DND-41 (cell line): ENCODE data around the gene UBE2QL1.

Experiments used
- ATAC-seq: fragments of 200-7000 bp; cut with Tn5 transposase; 3 replicates; pipeline ENCODE4 v1.9.1; 2021; ENCODE audit warnings: low read depth; ENCODE audit not compliant: insufficient read depth
- DNase-seq: peaks from one replicate; pipeline ENCODE4 v3.0.0-alpha.2; 2020
- H2AFZ ChIP-seq: 2 replicates; pipeline ENCODE4 v1.6.0; 2012; ENCODE audit warnings: low read depth, low read length
- H3K27ac ChIP-seq: 2 replicates; pipeline ENCODE4 v1.5.1; 2012; ENCODE audit warnings: low read length, inconsistent platforms
- H3K27me3 ChIP-seq: fragments of 200-600 bp; sonication (generic); 2 replicates; pipeline ENCODE4 v1.6.0; 2012; ENCODE audit warnings: low read length, mild to moderate bottlenecking, inconsistent platforms; ENCODE audit not compliant: insufficient read depth, poor library complexity
- H3K36me3 ChIP-seq: 2 replicates; pipeline ENCODE4 v1.5.1; 2012; ENCODE audit warnings: low read length, inconsistent platforms; ENCODE audit not compliant: insufficient read depth
- H3K4me1 ChIP-seq: 2 replicates; pipeline ENCODE4 v1.5.1; 2012; ENCODE audit warnings: mild to moderate bottlenecking, low read length; ENCODE audit not compliant: insufficient read depth
- H3K4me2 ChIP-seq: 2 replicates; pipeline ENCODE4 v1.6.0; 2012; ENCODE audit warnings: mild to moderate bottlenecking, moderate library complexity, low read length, inconsistent platforms; ENCODE audit not compliant: insufficient read depth
- H3K4me3 ChIP-seq, 2 experiments: fragments of 200-600 bp in 1 of 2; shearing (Covaris generic) in 1 of 2; 2 replicates each; pipeline ENCODE4 v1.5.1; 2012 to 2016; ENCODE audit warnings: inconsistent platforms in 2 of 2, low read length in 2 of 2, mild to moderate bottlenecking in 2 of 2, low read depth in 1 of 2, moderate library complexity in 1 of 2
- H3K79me2 ChIP-seq: 2 replicates; pipeline ENCODE4 v1.6.0; 2012; ENCODE audit warnings: low read length, inconsistent platforms; ENCODE audit not compliant: insufficient read depth
- H3K9ac ChIP-seq: 2 replicates; pipeline ENCODE4 v1.6.0; 2012; ENCODE audit warnings: low read depth, mild to moderate bottlenecking, inconsistent platforms, low read length, moderate library complexity
- H3K9me3 ChIP-seq: 2 replicates; pipeline ENCODE4 v1.5.1; 2012; ENCODE audit warnings: low read length, moderate library complexity, mild to moderate bottlenecking, inconsistent platforms; ENCODE audit not compliant: insufficient read depth, severe bottlenecking
- H4K20me1 ChIP-seq: 2 replicates; pipeline ENCODE4 v1.6.0; 2012; ENCODE audit warnings: low read length; ENCODE audit not compliant: insufficient read depth
- EZH2 ChIP-seq: IDR thresholded peaks from 3 replicates; pipeline ENCODE4 v1.6.1; 2012; ENCODE audit warnings: borderline replicate concordance, low read depth, mild to moderate bottlenecking, moderate library complexity, low read length, inconsistent platforms; ENCODE audit not compliant: severe bottlenecking
- TF ChIP-seq, protein P1 (sequence below): IDR thresholded peaks from 2 replicates; pipeline ENCODE4 v1.5.1; 2012; ENCODE audit warnings: borderline replicate concordance, low read length, moderate library complexity, mild to moderate bottlenecking; ENCODE audit not compliant: poor library complexity, severe bottlenecking; ENCODE audit errors: extremely low read depth

UBE2QL1 gene

DNA sequence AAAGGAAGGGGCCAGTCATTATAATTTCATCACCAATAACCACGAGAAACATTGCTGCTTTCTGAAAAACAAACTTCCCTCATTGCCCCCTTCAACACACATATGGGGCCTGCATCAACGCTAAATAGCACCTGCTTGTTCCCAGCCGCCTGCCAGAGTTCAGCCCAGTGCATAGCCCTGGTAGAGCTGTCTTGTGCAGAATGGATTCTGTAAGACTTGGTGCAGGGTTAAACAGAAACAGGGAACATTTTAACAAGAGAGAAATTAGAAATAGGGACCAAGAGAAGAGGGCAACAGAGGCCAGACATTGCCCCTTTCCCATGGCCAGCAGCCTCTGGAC lies 56.7 kb downstream of the UBE2QL1 start:
- Histone ChIP-seq H3K9ac (no peak overlapping the region), H3K36me3 (no peaks in the 10 kb centered on the region), H3K9me3 (peaks cover 5% of the 10 kb centered on the region), H3K4me3 (no peak overlapping the region), H3K27me3 (no peaks in the 10 kb centered on the region), H3K79me2 (no peaks in the 10 kb centered on the region), H3K4me1 (no peaks in the 10 kb centered on the region), H4K20me1 (no peaks in the 10 kb centered on the region), H3K4me2 (no peak overlapping the region), H3K27ac (no peak overlapping the region), H2AFZ (no peak overlapping the region)
- no peak for ATAC-seq
- TF ChIP-seq, protein P1, sequence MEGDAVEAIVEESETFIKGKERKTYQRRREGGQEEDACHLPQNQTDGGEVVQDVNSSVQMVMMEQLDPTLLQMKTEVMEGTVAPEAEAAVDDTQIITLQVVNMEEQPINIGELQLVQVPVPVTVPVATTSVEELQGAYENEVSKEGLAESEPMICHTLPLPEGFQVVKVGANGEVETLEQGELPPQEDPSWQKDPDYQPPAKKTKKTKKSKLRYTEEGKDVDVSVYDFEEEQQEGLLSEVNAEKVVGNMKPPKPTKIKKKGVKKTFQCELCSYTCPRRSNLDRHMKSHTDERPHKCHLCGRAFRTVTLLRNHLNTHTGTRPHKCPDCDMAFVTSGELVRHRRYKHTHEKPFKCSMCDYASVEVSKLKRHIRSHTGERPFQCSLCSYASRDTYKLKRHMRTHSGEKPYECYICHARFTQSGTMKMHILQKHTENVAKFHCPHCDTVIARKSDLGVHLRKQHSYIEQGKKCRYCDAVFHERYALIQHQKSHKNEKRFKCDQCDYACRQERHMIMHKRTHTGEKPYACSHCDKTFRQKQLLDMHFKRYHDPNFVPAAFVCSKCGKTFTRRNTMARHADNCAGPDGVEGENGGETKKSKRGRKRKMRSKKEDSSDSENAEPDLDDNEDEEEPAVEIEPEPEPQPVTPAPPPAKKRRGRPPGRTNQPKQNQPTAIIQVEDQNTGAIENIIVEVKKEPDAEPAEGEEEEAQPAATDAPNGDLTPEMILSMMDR: no peak
- no peak for TF ChIP-seq EZH2
- DNase-seq: no peak

DNA sequence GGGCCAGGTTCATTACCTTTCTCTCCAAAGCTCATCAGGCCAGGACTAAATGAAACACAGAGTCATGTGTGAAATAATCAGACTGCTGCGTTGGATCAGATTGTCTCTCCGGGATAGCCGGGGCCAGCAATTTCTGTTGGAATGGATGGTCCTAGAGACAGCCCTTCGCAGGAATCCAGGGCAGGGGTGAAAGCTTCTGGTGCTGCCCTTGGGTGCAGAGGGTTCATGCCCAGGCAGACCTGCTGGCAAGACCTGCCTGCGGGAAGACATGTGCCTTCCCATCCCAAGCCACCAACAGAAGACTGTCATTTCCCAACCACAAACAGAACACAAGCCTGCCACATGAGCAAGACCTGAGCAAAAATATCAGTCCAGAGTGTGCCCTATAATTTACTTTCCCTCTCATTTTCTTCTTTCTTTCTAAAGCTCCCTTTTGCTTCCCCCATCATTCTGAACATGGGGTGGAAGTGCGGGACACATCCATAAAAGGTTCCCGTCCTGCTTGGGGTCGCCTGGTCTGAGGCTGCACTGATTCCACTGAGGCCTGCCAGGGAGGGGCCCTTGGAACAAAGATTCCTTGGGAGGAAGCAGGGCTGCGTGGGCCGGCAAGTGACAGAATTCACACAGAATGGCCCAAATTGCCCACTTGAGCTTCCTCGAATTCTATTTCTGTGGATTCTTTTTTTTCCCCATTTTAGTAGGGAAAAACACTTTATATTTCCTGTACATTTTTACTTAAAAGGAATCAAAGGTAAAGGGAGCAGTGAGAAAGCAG lies 57.3 kb downstream of the UBE2QL1 start:
- Histone ChIP-seq H3K36me3 (no peaks in the 10 kb centered on the region), H3K4me3 (no peak overlapping the region), H3K9me3 (peaks cover 5% of the 10 kb centered on the region), H3K79me2 (no peaks in the 10 kb centered on the region), H3K9ac (no peak overlapping the region), H3K27me3 (no peaks in the 10 kb centered on the region), H2AFZ (no peak overlapping the region), H3K4me1 (no peaks in the 10 kb centered on the region), H3K4me2 (no peak overlapping the region), H3K27ac (no peak overlapping the region), H4K20me1 (no peaks in the 10 kb centered on the region)
- no peak for ATAC-seq
- no peak for DNase-seq
- TF ChIP-seq, protein P1: no peak
- no peak for TF ChIP-seq EZH2

DNA sequence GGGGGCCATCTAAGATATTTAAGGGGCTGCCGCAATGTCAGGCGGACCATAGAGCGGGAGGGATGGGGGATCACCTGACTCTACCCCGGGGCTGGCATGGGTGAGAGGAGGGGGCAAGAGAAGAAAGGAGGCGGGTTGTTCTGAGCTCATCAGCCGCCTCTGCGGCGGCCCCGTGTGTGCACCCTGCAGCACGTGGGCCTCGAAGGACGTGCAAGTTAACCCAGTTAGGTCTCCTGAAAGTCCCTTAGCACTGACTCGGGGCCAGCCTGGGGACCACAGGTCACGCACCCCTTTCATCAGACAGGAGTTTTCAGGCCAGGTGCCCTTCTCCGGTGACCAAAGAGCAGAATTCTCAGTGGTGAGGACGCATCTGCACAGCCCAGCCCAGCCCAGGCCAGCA lies 58.0 kb downstream of the UBE2QL1 start:
- no peaks in the 10 kb centered on the region for H4K20me1 ChIP-seq
- no peak overlapping the region for H2AFZ ChIP-seq
- H3K4me1 ChIP-seq: no peaks in the 10 kb centered on the region
- no peaks in the 10 kb centered on the region for H3K36me3 ChIP-seq
- no peak for ATAC-seq
- DNase-seq: no peak
- H3K27me3 ChIP-seq: no peaks in the 10 kb centered on the region
- H3K27ac ChIP-seq: no peak overlapping the region
- H3K4me2 ChIP-seq: no peak overlapping the region
- no peaks in the 10 kb centered on the region for H3K79me2 ChIP-seq
- peaks cover 5% of the 10 kb centered on the region for H3K9me3 ChIP-seq
- H3K9ac ChIP-seq: no peak overlapping the region
- H3K4me3 ChIP-seq: no peak overlapping the region
- TF ChIP-seq, protein P1: no peak
- no peak for TF ChIP-seq EZH2

DNA sequence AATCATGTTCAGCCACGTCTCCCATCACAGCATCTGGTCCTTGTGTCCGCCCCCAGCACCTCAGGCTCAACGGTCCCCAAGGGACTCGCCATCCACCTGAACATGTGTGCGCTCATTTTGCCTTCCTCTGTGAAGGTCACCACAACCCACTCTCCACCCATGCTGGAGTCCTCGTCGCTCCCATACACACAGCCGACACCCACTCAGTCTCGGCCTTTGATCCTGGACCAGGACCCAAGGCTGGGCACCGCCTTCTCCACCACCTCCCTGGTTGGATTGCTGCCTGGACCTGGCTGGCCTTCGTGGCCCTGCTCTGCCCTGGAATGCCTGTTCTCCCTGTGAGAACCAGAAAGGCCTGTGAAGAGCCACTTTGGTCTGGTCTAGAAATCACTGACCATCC lies 60.3 kb downstream of the UBE2QL1 start:
- Histone ChIP-seq H3K9me3 (no peaks in the 10 kb centered on the region), H2AFZ (no peak overlapping the region), H3K27ac (no peak overlapping the region), H3K36me3 (no peaks in the 10 kb centered on the region), H3K4me2 (no peak overlapping the region), H3K4me3 (no peak overlapping the region), H4K20me1 (no peaks in the 10 kb centered on the region), H3K9ac (no peak overlapping the region), H3K4me1 (no peaks in the 10 kb centered on the region), H3K79me2 (no peaks in the 10 kb centered on the region), H3K27me3 (no peaks in the 10 kb centered on the region)
- ATAC-seq (no peak), DNase-seq (no peak)
- no peak for TF ChIP-seq EZH2
- TF ChIP-seq, protein P1: no peak
